GM23338 (cell line): ENCODE data around the gene TFF2. TPM values are rescaled to one million over a fixed set of nuclear protein-coding genes. Genes with fewer than 3 reads are reported as not detected.

Experiments
- ATAC-seq: fragments of 200-7000 bp; cut with Tn5 transposase; 3 replicates; pipeline ENCODE4 v1.9.1; 2020
- DNase-seq: peaks from one replicate; pipeline ENCODE4 v3.0.0-alpha.2; 2015; ENCODE audit warnings: low spot score
- H2AFZ ChIP-seq: fragments of 200-600 bp; sonication (generic); 2 replicates; pipeline ENCODE4 v1.8.0; 2016; ENCODE audit warnings: antibody characterized with exemption, mild to moderate bottlenecking, moderate library complexity
- H3F3A ChIP-seq: fragments of 200-600 bp; sonication (generic); replicated peaks from 2 replicates; pipeline ENCODE4 v1.8.0; 2017; ENCODE audit warnings: antibody characterized with exemption, mixed run types, low read depth
- H3K27ac ChIP-seq: fragments of 200-600 bp; sonication (generic); 2 replicates; pipeline ENCODE4 v1.6.1; 2016; ENCODE audit warnings: low read depth
- H3K27me3 ChIP-seq: fragments of 200-600 bp; sonication (generic); 2 replicates; pipeline ENCODE4 v1.8.0; 2016; ENCODE audit warnings: mild to moderate bottlenecking, mixed run types, moderate library complexity; ENCODE audit not compliant: insufficient read depth
- H3K36me3 ChIP-seq: fragments of 200-600 bp; sonication (generic); 2 replicates; pipeline ENCODE4 v1.8.0; 2016; ENCODE audit warnings: mild to moderate bottlenecking; ENCODE audit not compliant: insufficient read depth
- H3K4me1 ChIP-seq: fragments of 200-600 bp; sonication (generic); 2 replicates; pipeline ENCODE4 v1.8.0; 2016; ENCODE audit warnings: mild to moderate bottlenecking, moderate library complexity; ENCODE audit not compliant: insufficient read depth
- H3K4me2 ChIP-seq: fragments of 200-600 bp; sonication (generic); 2 replicates; pipeline ENCODE4 v1.7.1; 2017; ENCODE audit warnings: mixed run types
- H3K4me3 ChIP-seq: fragments of 200-600 bp; sonication (generic); 2 replicates; pipeline ENCODE4 v1.6.1; 2016; ENCODE audit warnings: mixed run types
- H3K79me2 ChIP-seq: fragments of 200-600 bp; sonication (generic); replicated peaks from 2 replicates; pipeline ENCODE4 v1.8.0; 2017; ENCODE audit warnings: mild to moderate bottlenecking; ENCODE audit not compliant: insufficient read depth
- H3K9me2 ChIP-seq: fragments of 200-600 bp; sonication (generic); 2 replicates; pipeline ENCODE4 v1.8.0; 2017; ENCODE audit not compliant: insufficient read depth
- H4K20me1 ChIP-seq: fragments of 200-600 bp; sonication (generic); replicated peaks from 2 replicates; pipeline ENCODE4 v1.8.0; 2017; ENCODE audit warnings: mild to moderate bottlenecking; ENCODE audit not compliant: insufficient read depth
- H3K27ac Mint-ChIP-seq: 2 replicates; pipeline ENCODE4 v1.8.0; 2020; ENCODE audit warnings: inconsistent platforms, mild to moderate bottlenecking, moderate library complexity, mixed read lengths
- H3K27me3 Mint-ChIP-seq: 3 replicates; pipeline ENCODE4 v1.8.0; 2022; ENCODE audit warnings: low read depth, mild to moderate bottlenecking, moderate library complexity, mixed read lengths, inconsistent platforms; ENCODE audit not compliant: insufficient read depth, poor library complexity
- H3K36me3 Mint-ChIP-seq: 3 replicates; pipeline ENCODE4 v1.8.0; 2021; ENCODE audit warnings: low read depth, mild to moderate bottlenecking, inconsistent platforms, moderate library complexity, mixed read lengths
- H3K4me1 Mint-ChIP-seq: 3 replicates; pipeline ENCODE4 v1.8.0; 2020; ENCODE audit warnings: mild to moderate bottlenecking, inconsistent platforms, mixed read lengths
- H3K4me3 Mint-ChIP-seq: 3 replicates; pipeline ENCODE4 v1.8.0; 2021; ENCODE audit warnings: moderate library complexity, mild to moderate bottlenecking, inconsistent platforms, mixed read lengths
- H3K9me3 Mint-ChIP-seq: 3 replicates; pipeline ENCODE4 v1.8.0; 2020; ENCODE audit warnings: moderate library complexity, mild to moderate bottlenecking, inconsistent platforms, mixed read lengths
- CREB1 ChIP-seq: fragments of 250-450 bp; sonication (Bioruptor Pico); IDR thresholded peaks from 2 replicates; pipeline ENCODE4 v1.5.0; 2020; ENCODE audit warnings: low read depth, mild to moderate bottlenecking, moderate library complexity
- CTCF ChIP-seq, 2 experiments: fragments of 200-600 bp in 1 of 2; sonication (generic) in 1 of 2; conservative IDR thresholded peaks; 2 replicates each; pipeline versions ENCODE4 v1.5.1 to v1.6.1; 2016 to 2017; ENCODE audit warnings: antibody characterized with exemption in 2 of 2, low read depth in 2 of 2, mild to moderate bottlenecking in 2 of 2, moderate library complexity in 1 of 2
- EZH2phosphoT487 ChIP-seq: fragments of 200-600 bp; sonication (generic); IDR thresholded peaks from one replicate; pipeline ENCODE4 v1.8.1; 2018; ENCODE audit warnings: antibody characterized with exemption; ENCODE audit not compliant: unreplicated experiment
- POLR2AphosphoS5 ChIP-seq: IDR thresholded peaks from 2 replicates; pipeline ENCODE4 v1.6.1; 2016; ENCODE audit warnings: antibody characterized with exemption, low read depth
- REST ChIP-seq: IDR thresholded peaks from one replicate; pipeline ENCODE4 v1.6.1; 2018; ENCODE audit warnings: antibody characterized with exemption; ENCODE audit not compliant: unreplicated experiment
- STAT1 ChIP-seq: IDR thresholded peaks from one replicate; pipeline ENCODE4 v1.6.1; 2016; ENCODE audit warnings: antibody characterized with exemption; ENCODE audit not compliant: unreplicated experiment
- ZNF114 ChIP-seq: fragments of 250-450 bp; sonication (Bioruptor Pico); IDR thresholded peaks from 2 replicates; pipeline ENCODE4 v1.5.0; 2020; ENCODE audit warnings: mild to moderate bottlenecking, moderate library complexity
- ZNF331 ChIP-seq: fragments of 250-450 bp; sonication (Bioruptor Pico); IDR thresholded peaks from 2 replicates; pipeline ENCODE4 v1.5.0; 2020; ENCODE audit warnings: low read depth, mild to moderate bottlenecking, moderate library complexity
- polyA plus RNA-seq: library from polyadenylated mRNA; unstranded; fragments of >200 nt; fragmentation: Nextera tagmentation; extraction: Ambion mirVana; gene quantifications from 2 replicates; pipeline ENCODE4 v1.2.1, GENCODE V29; 2016
- total RNA-seq: library from RNA; depleted of rRNA; stranded (reverse); fragments of >200 nt; shearing (Covaris generic); gene quantifications from 2 replicates; pipeline ENCODE4 v1.2.3, GENCODE V29; 2014

TFF2 gene
- total and polyA plus RNA-seq, 2 experiments from 2014 or later: not detected

DNA sequence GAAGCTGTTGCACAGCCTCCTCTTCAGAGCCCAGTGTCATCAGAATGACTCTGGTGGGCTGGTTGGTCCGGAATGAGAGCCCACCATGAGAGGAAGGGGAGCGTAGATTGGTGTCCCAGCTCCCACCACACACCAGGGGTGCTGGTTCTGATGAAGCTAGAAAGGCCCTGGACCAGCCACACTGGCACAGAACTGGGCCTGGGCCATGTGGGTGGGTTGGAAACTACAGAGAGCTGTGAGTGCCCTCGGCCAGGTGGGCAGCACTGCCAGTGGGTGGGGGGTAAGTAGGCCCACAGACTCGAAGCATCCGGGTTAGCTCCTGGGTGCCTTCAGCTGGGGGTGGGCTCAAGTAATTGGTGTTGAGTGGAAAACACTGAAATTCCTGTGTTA lies 27.2 kb upstream of the TFF2 start:
- H3K36me3 Mint-ChIP-seq: peaks cover 6% of the 10 kb centered on the region
- no peak overlapping the region for H3K4me3 Mint-ChIP-seq
- Histone ChIP-seq H2AFZ (no peak overlapping the region), H3K79me2 (no peaks in the 10 kb centered on the region), H4K20me1 (no peaks in the 10 kb centered on the region), H3K36me3 (no peaks in the 10 kb centered on the region), H3K27ac (no peak overlapping the region), H3K4me2 (no peak overlapping the region), H3K9me2 (no peaks in the 10 kb centered on the region), H3K4me1 (no peaks in the 10 kb centered on the region), H3K4me3 (no peak overlapping the region), H3F3A (no peaks in the 10 kb centered on the region), H3K27me3 (no peaks in the 10 kb centered on the region)
- no peak overlapping the region for H3K27ac Mint-ChIP-seq
- no peak for DNase-seq
- TF ChIP-seq ZNF114 (CRISPR knock-in tag): no peak
- no peak for TF ChIP-seq EZH2phosphoT487
- no peak for TF ChIP-seq STAT1
- no peak for TF ChIP-seq REST
- TF ChIP-seq POLR2AphosphoS5: no peak
- H3K4me1 Mint-ChIP-seq: no peaks in the 10 kb centered on the region
- peaks cover 15% of the 10 kb centered on the region for H3K9me3 Mint-ChIP-seq
- peaks cover 3% of the 10 kb centered on the region for H3K27me3 Mint-ChIP-seq
- no peak for ATAC-seq

GRCh38 chr21:42377211-42377950 lies 26.6 kb upstream of the TFF2 start:
- H2AFZ ChIP-seq: no peak overlapping the region
- no peak overlapping the region for H3K4me2 ChIP-seq
- DNase-seq (no peak), ATAC-seq (no peak)
- H3F3A ChIP-seq: no peaks in the 10 kb centered on the region
- no peak overlapping the region for H3K4me3 ChIP-seq
- Mint-ChIP-seq H3K27ac (no peak overlapping the region; the same call in 1 of the 2 replicates), H3K36me3 (peaks cover 4% of the 10 kb centered on the region), H3K27me3 (peaks cover 3% of the 10 kb centered on the region), H3K9me3 (peaks cover 10% of the 10 kb centered on the region; the same call in 1 of the 3 replicates), H3K4me3 (no peak overlapping the region), H3K4me1 (no peaks in the 10 kb centered on the region)
- H3K27me3 ChIP-seq: no peaks in the 10 kb centered on the region
- no peak overlapping the region for H3K27ac ChIP-seq
- no peaks in the 10 kb centered on the region for H3K9me2 ChIP-seq
- no peaks in the 10 kb centered on the region for H3K79me2 ChIP-seq
- H4K20me1 ChIP-seq: no peaks in the 10 kb centered on the region
- TF ChIP-seq POLR2AphosphoS5 (no peak), ZNF331 (CRISPR knock-in tag) (no peak), EZH2phosphoT487 (no peak), CTCF (conservative IDR thresholded peaks at IDR 0.05; ENCODE audit: low read depth in 2 of 2) (no peak), CREB1 (CRISPR knock-in tag) (no peak), STAT1 (no peak), REST (no peak)
- H3K36me3 ChIP-seq: no peaks in the 10 kb centered on the region
- no peaks in the 10 kb centered on the region for H3K4me1 ChIP-seq
